GM21367 (cell line): ENCODE measurements around the gene LRG1.
"Not testable (repeated sequence)": the region's sequence is repeated elsewhere in the genome, so short reads cannot be mapped to it uniquely, and the experiment has no call there.

Source experiments
- ATAC-seq: cut with Tn5 transposase; IDR thresholded peaks from one replicate; pipeline ENCODE4 v1.9.1; 2021; ENCODE audit not compliant: unreplicated experiment

The LRG1 gene

DNA sequence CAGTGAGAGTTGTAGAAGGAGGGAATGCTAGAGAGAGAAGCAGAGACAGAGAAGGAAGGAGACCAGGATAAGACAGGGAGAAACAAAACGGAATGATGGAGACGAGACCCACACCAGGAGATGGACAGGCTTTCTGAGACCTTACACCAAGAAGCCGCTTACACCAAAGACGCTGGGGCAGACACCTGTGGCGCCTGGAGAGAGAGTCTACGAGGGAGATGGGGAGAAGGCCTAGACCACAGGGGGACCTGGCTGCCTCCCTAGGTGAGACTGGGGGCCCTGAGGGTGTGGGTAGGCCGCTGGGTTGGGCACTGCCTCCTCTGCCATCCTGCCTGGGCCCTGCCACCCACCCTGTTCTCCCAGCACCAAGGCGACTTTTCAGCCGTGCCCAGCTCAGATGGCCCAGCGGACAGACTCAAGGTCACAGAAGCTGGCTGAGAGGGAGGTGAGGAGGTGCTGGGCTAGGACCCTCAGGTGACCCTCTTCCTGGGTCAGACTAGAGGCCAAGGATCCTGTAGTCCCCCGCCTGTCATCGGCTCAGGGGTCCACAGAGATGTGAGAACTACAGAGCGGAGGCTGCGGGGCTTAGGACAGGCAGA lies 9.8 kb downstream of the LRG1 start:
- no peak for ATAC-seq

- ATAC-seq: no peak
Observed at GRCh38 chr19:4528843-4529242, 11.0 kb downstream of the LRG1 start.

GRCh38 chr19:4527377-4527776 lies 12.5 kb downstream of the LRG1 start:
- ATAC-seq: not testable (repeated sequence)

- ATAC-seq: no peak
Observed at GRCh38 chr19:4525563-4526002, 14.3 kb downstream of the LRG1 start.

- ATAC-seq: no peak
Observed at GRCh38 chr19:4524808-4525562, 14.9 kb downstream of the LRG1 start.

- no peak for ATAC-seq
Observed at GRCh38 chr19:4523306-4524110, 16.3 kb downstream of the LRG1 start.

- no peak for ATAC-seq
Observed at GRCh38 chr19:4522291-4523002, 17.4 kb downstream of the LRG1 start.

GRCh38 chr19:4521888-4522242 lies 18.0 kb downstream of the LRG1 start:
- no peak for ATAC-seq

DNA sequence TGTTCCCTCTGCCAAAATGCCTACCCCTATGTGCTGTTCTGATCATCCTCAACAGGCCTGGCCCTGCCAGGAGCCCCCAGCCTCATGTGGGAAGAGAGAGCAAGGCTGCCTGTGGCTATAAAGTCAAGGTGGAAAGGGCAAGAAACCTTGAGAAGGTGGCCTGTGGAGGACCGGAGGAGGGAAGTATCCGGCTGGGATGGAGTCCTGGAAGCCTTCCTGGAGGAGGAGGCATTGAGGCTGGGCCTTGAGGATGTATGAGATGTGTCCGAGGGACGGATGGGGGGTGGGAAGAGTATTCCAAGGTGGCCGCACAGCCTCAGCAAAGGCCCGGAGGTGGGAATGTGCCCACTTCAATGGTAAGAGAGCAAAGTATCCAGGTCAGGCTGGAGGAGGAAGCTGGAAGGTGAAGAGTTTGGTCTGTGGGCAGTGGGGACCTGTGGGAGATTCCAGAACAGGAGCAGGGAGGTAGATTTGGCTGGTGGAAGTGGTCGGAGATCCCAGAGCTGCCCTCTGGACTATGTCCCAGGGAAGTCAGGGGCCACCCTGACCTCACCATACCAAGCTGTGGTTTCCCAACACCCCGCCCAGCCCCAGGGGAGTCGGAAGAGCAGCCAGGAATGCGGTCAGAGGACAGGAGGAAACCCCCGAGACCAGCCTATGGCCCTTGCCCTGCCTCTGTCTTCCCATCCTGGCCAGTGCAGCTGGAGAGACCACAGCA lies 18.5 kb downstream of the LRG1 start:
- ATAC-seq: no peak

DNA sequence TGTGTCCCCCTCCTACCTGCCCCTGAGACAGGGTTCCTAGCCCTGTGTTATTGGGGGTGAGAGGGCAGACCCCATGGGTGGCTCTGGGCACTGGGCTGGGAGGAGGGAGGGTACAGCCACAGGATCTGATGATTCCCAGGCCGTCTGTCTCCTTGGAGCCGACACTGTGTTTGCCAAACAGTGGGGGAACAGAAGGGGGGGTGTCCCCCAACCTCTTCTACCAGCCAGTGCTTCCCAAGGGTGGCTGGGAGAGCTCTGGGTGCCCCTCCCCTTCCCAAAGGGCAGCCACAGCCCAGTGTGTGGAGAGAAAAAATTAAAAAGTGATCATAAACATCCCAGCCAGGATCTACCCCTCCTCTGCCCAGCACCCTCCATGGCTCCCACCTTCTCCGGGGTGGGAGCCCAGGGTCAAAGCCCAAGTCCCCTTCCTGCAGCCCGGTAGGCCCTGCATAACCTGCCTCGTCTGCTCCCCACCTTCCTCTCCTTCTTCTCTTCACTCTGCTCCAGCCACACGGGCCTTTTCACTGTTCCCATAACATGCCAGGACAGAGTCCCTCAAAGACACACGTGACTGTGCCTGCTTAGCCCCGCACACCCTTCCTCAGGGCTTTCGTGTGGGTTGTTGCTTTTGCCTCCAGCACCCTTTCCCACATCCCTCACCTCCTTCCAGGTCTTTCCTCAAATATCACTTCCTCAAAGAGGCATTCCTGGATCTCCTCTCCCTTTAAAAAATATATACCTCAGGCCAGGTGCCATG lies 20.1 kb downstream of the LRG1 start:
- ATAC-seq: no peak

DNA sequence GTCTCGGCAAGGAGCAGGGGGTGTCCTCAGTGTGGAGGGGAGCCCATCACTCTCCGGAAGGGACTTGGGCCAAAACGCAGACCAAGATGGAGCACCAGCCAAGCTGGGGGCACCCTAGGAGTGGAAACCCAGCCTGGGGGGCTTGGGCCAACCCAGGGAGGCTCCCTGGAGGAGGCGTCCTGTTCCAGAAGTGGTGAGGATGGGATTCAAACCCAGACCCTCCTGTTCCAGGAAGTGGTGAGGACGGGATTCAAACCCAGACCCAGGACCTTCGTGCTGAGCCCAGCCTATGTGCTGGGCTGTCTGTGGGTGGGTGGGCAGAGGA lies 20.7 kb downstream of the LRG1 start:
- ATAC-seq: no peak

DNA sequence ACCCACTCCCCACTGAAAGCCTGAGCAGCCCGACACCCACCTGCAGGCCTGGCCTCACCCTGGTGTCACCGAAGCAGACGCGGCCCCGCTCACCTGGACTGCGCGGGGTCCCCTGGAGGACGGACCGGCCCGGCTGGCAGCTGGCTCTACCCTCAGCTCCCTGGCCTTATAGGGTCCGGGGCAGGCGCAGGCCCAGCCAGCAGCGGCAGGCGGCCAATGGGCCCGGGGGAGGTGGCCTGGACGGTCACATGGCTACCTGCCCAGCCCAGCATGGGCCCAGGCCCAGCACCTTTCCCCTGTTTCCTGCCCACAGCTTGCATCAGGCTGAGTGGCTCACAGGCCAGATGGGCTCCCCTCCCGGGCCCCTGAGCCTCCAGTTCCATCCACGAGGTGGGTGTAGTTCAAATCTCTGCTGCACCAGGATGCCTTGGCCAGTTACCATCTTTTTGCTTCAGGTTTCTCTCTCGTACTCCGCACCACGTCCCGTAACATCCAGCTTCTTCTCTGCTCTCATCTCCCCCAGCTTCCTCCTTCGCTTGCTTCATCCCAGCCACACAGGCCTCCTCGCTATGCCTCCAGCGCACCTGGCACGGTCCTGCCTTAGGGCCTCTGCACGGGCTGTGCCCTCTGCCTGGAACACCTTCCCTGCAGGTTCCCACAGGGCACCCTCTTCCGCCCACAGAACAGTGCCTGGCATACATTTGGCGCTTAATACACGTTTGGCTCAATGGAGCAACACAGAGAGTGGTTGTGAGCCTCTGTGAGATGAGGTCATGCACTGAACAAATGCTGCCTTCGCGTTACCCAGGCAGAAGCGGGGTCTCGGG lies 21.3 kb downstream of the LRG1 start, which contains the start of gene PLIN4:
Gene PLIN4 (minus strand): TSS at position 142 of the 827 bp plus-strand sequence. CDS start 214 bp downstream, outside the sequence.
- no peak for ATAC-seq

DNA sequence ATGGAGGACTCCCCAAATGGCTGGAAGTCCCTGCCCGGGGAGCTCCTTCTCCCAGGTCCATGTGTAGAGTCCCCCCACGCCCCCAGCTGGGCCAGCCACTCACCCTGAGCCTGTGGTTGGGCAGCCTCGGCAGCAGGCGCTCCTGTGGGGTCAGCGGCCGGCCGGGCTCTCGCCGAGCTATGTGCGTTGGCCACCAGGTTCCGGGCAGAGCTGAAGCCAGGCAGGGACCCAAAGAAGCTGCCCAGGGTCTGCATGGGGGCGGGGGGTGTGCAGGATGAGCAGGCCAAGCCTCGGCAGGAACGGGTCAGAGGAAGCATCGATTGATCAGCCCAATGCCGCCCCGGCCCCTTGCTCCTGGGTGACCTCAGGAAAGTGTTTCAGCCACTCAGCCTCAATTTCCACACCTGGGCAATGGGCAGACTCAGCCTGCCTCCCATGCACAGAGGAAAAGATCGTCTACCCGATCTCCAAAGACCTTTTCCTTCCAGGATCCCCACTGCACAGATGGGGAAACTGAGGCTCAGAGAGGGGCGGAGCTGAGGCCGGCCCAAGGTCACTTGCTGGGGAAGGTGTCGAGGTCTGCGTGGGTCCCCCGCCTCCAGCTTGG lies 22.3 kb downstream of the LRG1 start:
- ATAC-seq: no peak

GRCh38 chr19:4516939-4517300 lies 22.9 kb downstream of the LRG1 start:
- no peak for ATAC-seq

- no peak for ATAC-seq
Observed at GRCh38 chr19:4516199-4516938, 23.5 kb downstream of the LRG1 start.

DNA sequence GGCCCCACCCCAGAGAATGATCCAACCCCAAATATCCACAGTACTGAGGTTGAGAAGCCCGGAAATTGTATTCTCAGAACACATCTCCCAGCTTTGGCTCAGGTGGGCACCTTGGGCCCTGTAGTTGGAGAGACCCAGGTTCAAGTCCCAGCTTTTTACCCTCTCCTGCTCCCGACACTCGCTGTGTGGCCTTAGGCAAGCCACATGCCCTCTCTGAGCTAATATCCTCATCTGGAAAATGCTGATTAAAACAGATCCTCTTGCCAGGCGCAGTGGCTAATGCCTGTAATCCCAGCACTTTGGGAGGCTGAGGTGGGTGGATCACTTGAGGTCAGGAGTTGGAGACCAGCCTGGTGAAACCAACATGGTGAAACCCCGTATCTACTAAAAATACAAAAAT lies 24.1 kb downstream of the LRG1 start:
- ATAC-seq: no peak

DNA sequence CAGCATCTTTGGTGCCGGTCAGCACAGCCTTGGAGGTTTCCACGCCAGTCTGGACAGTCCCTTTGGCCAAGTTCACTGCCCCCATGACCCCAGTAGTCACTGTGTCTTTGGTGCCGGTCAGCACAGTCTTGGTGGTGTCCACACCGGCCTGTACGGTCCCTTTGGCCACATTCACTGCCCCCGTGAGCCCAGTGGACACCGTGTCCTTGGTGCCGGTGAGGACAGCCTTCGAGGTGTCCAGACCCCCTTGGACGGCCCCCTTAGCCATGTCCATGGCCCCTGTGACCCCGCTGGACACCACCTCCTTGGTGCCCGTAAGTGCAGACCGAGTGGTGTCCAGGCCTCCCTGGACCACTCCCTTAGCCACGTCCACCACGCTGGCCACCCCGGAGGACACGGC lies 26.6 kb downstream of the LRG1 start:
- no peak for ATAC-seq

GRCh38 chr19:4512070-4512469 lies 27.8 kb downstream of the LRG1 start:
- ATAC-seq: no peak
